Iris pigment epithelial cell (primary cell): ENCODE results near the gene CNPY3.
A peak's percentile ranks its signal among the peaks of the same experiment; 100 is the strongest.

ENCODE experiments used
- DNase-seq: peaks from one replicate; pipeline ENCODE4 v3.0.0-alpha.2; 2011; ENCODE audit warnings: low read depth

CNPY3 gene

GRCh38 chr6:42981836-42982235 lies 52.6 kb downstream of the CNPY3 start:
- no peak for DNase-seq

- DNase-seq: peak; percentile 99
Observed at GRCh38 chr6:42984001-42984923, 55.0 kb downstream of the CNPY3 start, which contains the start of gene PPP2R5D. TSS of gene PPP2R5D (plus strand) at chr6:42984570. CDS start at chr6:42984678, 108 bp downstream.

GRCh38 chr6:42984924-42985475 lies 55.7 kb downstream of the CNPY3 start:
- peak; percentile 18 for DNase-seq

- DNase-seq: no peak
Observed at GRCh38 chr6:42987533-42988451, 58.5 kb downstream of the CNPY3 start.

- no peak for DNase-seq
Observed at GRCh38 chr6:42988486-42989020, 59.3 kb downstream of the CNPY3 start.
